CD8-positive, alpha-beta memory T cell (primary cell): Measurements from ENCODE around the gene MSANTD2. TPM values are rescaled to one million over a fixed set of nuclear protein-coding genes. Genes with fewer than 3 reads are reported as not detected.

Experiments
- CTCF ChIA-PET: fragments of 350-600 bp; sonication (Branson Sonifier 250); formaldehyde crosslinking; loops from one replicate; lab custom pipeline; 2021; ENCODE audit warnings: antibody characterized with exemption; lab: Charles Lee
- POLR2A ChIA-PET: fragments of 350-600 bp; sonication (Branson Sonifier 250); formaldehyde crosslinking; loops from one replicate; lab custom pipeline; 2021; ENCODE audit warnings: antibody characterized with exemption; lab: Charles Lee
- DNase-seq, 5 donors: peaks; one replicate each; pipeline versions ENCODE4 v3.0.0 to v3.0.0-alpha.2; 2020 to 2022; ENCODE audit warnings: mixed read lengths in 1 of 5
- H3K27ac ChIP-seq: one replicate; pipeline ENCODE4 v1.7.0; 2013; ENCODE audit warnings: low read depth, mild to moderate bottlenecking, low read length, moderate library complexity
- H3K27me3 ChIP-seq: 2 replicates; pipeline ENCODE4 v1.7.0; 2013; ENCODE audit warnings: low read length, mild to moderate bottlenecking; ENCODE audit not compliant: insufficient read depth, poor library complexity, severe bottlenecking
- H3K36me3 ChIP-seq: 2 replicates; pipeline ENCODE4 v1.7.0; 2013; ENCODE audit warnings: mild to moderate bottlenecking, low read length, moderate library complexity; ENCODE audit not compliant: insufficient read depth
- H3K4me1 ChIP-seq: 2 replicates; pipeline ENCODE4 v1.7.0; 2013; ENCODE audit warnings: mild to moderate bottlenecking, low read length, moderate library complexity; ENCODE audit not compliant: insufficient read depth
- H3K4me3 ChIP-seq: 2 replicates; pipeline ENCODE4 v1.7.0; 2013; ENCODE audit warnings: mild to moderate bottlenecking, low read length
- H3K9me3 ChIP-seq: 2 replicates; pipeline ENCODE4 v1.7.0; 2013; ENCODE audit warnings: mild to moderate bottlenecking, low read length
- H3K27ac Mint-ChIP-seq, 8 donors: one replicate each; pipeline ENCODE4 v1.8.0; 2020 to 2021; ENCODE audit warnings: mixed read lengths in 8 of 8, mild to moderate bottlenecking in 6 of 8, inconsistent platforms in 3 of 8, moderate library complexity in 3 of 8
- H3K27me3 Mint-ChIP-seq, 2 donors: one replicate each; pipeline ENCODE4 v1.8.0; 2020 to 2021; ENCODE audit warnings: mixed read lengths in 2 of 2, mild to moderate bottlenecking in 1 of 2, moderate library complexity in 1 of 2
- H3K36me3 Mint-ChIP-seq, 3 donors: one replicate each; pipeline ENCODE4 v1.8.0; 2020 to 2021; ENCODE audit warnings: mixed read lengths in 3 of 3, inconsistent platforms in 1 of 3, mild to moderate bottlenecking in 1 of 3
- H3K4me1 Mint-ChIP-seq, 3 donors: one replicate each; pipeline ENCODE4 v1.8.0; 2020 to 2021; ENCODE audit warnings: mixed read lengths in 3 of 3, inconsistent platforms in 1 of 3, mild to moderate bottlenecking in 1 of 3
- H3K4me3 Mint-ChIP-seq, 7 donors: one replicate each; pipeline ENCODE4 v1.8.0; 2020 to 2021; ENCODE audit warnings: mixed read lengths in 7 of 7, mild to moderate bottlenecking in 6 of 7, moderate library complexity in 4 of 7, inconsistent platforms in 2 of 7
- H3K9me3 Mint-ChIP-seq, 5 donors: one replicate each; pipeline ENCODE4 v1.8.0; 2020 to 2022; ENCODE audit warnings: mixed read lengths in 5 of 5, mild to moderate bottlenecking in 3 of 5, moderate library complexity in 2 of 5, inconsistent platforms in 1 of 5
- polyA plus RNA-seq: library from polyadenylated mRNA; unstranded; fragments of 300-500 nt; fragmentation: Illumina TruSeq; gene quantifications from one replicate; pipeline ENCODE4 v1.2.3, GENCODE V29; 2021
- total RNA-seq, 2 experiments: library from RNA; stranded (reverse); gene quantifications; one replicate each; pipeline ENCODE4 v1.2.3, GENCODE V29; 2021

Gene MSANTD2
- 10 to 100 TPM; 12.3 to 13.2 TPM for total RNA-seq
- 4.4 TPM for polyA plus RNA-seq

DNA sequence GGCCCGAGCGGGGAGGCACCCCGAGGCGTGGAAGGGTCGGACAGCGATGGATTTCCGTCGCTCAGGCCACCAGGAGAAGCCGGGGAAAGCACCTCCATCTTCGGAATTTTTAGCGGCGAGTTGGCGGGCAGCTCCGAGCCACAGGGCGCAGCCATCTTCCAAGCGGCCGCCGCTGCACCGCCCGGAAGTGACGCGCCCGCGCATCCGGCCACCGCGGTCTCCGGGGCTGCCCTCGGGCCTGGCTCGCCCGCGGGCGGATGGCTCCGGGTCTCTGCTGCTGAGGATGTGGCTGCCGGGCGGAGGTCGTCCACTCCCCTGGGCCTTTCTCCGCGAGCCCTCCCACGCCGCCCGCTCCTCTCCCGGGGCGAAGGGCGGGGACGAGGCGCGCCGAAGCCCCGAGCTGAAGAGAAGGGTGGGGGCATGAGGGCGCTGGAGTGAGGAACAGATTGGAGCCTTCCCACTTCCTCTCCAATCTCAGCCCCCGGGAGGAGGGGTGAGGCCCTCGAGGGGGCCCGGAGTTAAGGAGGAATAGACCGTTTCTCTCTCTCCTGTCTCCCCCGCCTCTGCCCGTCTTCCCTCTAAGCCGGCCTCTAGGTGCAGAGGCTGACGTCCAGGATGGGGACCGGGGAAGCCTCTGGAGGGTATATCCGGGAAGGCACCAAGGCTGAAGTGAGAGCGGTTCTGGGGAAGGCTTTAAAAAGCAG is at the start of gene MSANTD2:
TSS of gene MSANTD2 (minus strand) at position 181 of the 704 bp plus-strand sequence. CDS start at position 155, 26 bp downstream.
- Histone ChIP-seq H3K27me3 (no peaks in the 10 kb centered on the region), H3K27ac (peak within 1 kb of the TSS; percentile 94), H3K36me3 (no peaks in the 10 kb centered on the region), H3K9me3 (no peaks in the 10 kb centered on the region), H3K4me3 (peak within 1 kb of the TSS; percentile 95), H3K4me1 (peaks cover 29% of the 10 kb centered on the region)
- H3K4me3 Mint-ChIP-seq: peak within 1 kb of the TSS; percentile 91 to 97 (median 93)
- peaks cover 0 to 2% of the 10 kb centered on the region in 2 donors for H3K27me3 Mint-ChIP-seq
- H3K27ac Mint-ChIP-seq: peak within 1 kb of the TSS; percentile 90 to 100 (median 96)
- H3K4me1 Mint-ChIP-seq: peaks cover 25 to 43% (median 29%) of the 10 kb centered on the region in 3 donors
- CTCF ChIA-PET: interaction anchor here (1.3 to 4.5 kb wide), 9 partner anchors 13 to 131 kb away, joined by 3 to 40 read pairs (median 6); partner anchors contain the start of genes SIAE and SPA17
- POLR2A ChIA-PET: interaction anchor here (0.5 to 2.2 kb wide), 6 partner anchors 40 to 311 kb away, joined by 3 to 7 read pairs (median 4); partner anchors contain the start of genes TBRG1 and TMEM218
- H3K36me3 Mint-ChIP-seq: peaks cover 0 to 8% (median 1%) of the 10 kb centered on the region in 3 donors
- DNase-seq: peak; percentile 70 to 83 (median 80)
- no peaks in the 10 kb centered on the region for H3K9me3 Mint-ChIP-seq

DNA sequence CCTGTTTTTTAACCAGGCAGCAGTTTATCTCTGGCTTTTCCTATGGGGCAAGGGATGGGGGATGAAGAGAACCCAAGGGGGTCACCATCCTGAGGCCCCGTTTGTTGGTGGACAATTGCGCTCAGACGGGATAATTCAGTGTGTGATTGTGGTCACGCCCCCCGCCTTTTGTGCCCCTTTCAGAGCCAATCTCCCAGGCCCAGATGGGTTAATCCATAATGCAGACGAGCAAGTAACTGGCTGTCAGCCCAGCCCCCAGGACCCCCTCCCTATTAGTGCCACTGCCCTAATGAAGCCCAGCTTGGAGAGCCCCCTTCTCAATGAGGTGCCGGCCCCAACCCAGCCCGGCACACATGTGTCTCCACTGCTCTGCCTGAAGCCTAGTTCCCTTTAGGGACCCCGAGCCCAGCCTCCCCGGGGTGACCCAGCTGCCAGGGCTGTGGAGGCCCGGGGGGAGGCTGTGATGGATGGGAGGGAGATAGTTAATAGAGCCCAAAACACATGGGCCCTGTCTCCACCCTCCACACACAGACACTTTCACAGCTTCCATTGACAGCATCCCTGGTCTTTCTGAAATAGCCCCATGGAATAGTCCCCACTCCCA is 46.0 kb upstream of the MSANTD2 start:
- Histone ChIP-seq H3K4me3 (no peak overlapping the region), H3K36me3 (no peaks in the 10 kb centered on the region), H3K27me3 (peaks cover 69% of the 10 kb centered on the region), H3K27ac (no peak overlapping the region), H3K4me1 (no peaks in the 10 kb centered on the region), H3K9me3 (no peaks in the 10 kb centered on the region)
- ChIA-PET POLR2A (no interaction called here), CTCF (interaction anchor here (1.0 to 1.9 kb wide), 3 partner anchors 9 to 30 kb away, joined by 3 to 6 read pairs (median 5); no protein-coding TSS in a partner anchor)
- Mint-ChIP-seq H3K4me1 (peaks cover 0 to 6% (median 4%) of the 10 kb centered on the region in 3 donors), H3K4me3 (no peak overlapping the region), H3K27me3 (peaks cover 66 to 89% of the 10 kb centered on the region in 2 donors), H3K27ac (no peak overlapping the region), H3K9me3 (peaks cover 0 to 2% (median 0%) of the 10 kb centered on the region in 5 donors), H3K36me3 (no peaks in the 10 kb centered on the region)
- no peak for DNase-seq

DNA sequence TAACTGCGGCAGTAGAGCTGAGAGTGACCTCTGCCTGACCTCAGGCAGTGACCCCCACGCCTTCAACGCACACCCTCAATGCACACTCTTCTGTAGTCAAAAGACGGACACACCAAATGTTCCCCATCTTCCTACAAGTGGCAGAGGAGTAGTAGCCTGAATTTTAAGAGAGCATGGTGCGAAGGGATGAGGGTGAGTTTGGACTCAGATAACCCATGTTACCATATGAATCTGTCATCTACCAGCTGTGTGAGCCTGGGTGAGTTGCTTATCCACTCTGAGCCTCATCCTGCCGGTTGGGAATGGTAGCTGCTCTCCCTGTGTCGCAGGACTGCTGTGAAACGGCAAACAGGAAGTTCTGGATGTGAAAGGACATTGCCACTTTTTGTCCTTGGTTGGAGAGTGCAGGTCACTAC is 44.5 kb upstream of the MSANTD2 start:
- DNase-seq: no peak
- H3K9me3 ChIP-seq: no peaks in the 10 kb centered on the region
- no peaks in the 10 kb centered on the region for H3K4me1 ChIP-seq
- no peaks in the 10 kb centered on the region for H3K36me3 Mint-ChIP-seq
- ChIA-PET POLR2A (no interaction called here), CTCF (interaction anchor here (0.8 to 1.1 kb wide), 2 partner anchors 21 to 176 kb away, joined by 3 to 4 read pairs; no protein-coding TSS in a partner anchor)
- H3K27ac Mint-ChIP-seq: no peak overlapping the region
- H3K4me1 Mint-ChIP-seq: peaks cover 6 to 13% (median 9%) of the 10 kb centered on the region in 3 donors
- H3K27me3 Mint-ChIP-seq: peaks cover 71 to 92% of the 10 kb centered on the region in 2 donors
- H3K27me3 ChIP-seq: peaks cover 73% of the 10 kb centered on the region
- H3K36me3 ChIP-seq: no peaks in the 10 kb centered on the region
- H3K4me3 Mint-ChIP-seq: peak overlapping the region in 1 of 7 donors; percentile 7
- H3K27ac ChIP-seq: no peak overlapping the region
- H3K9me3 Mint-ChIP-seq: no peaks in the 10 kb centered on the region
- H3K4me3 ChIP-seq: no peak overlapping the region

DNA sequence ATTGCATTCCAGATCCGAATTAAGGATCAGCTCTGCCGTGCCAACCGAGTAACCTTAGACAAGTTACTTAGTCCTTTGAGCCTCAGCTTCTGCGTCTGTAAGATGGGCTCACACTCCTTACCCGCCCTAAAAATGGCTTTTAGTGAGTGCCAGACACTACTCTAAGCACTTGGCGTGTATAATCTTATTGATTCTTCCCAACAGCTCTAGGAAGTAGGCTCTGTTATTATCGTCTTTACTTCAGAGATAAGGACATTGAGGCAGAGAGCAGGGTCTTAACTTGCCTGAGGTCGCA is 43.4 kb upstream of the MSANTD2 start:
- H3K4me3 Mint-ChIP-seq: no peak overlapping the region
- POLR2A ChIA-PET: no interaction called here
- H3K27me3 Mint-ChIP-seq: peaks cover 68 to 89% of the 10 kb centered on the region in 2 donors
- Histone ChIP-seq H3K36me3 (no peaks in the 10 kb centered on the region), H3K27me3 (peaks cover 76% of the 10 kb centered on the region), H3K4me3 (no peak overlapping the region), H3K27ac (no peak overlapping the region), H3K4me1 (no peaks in the 10 kb centered on the region), H3K9me3 (no peaks in the 10 kb centered on the region)
- no peak overlapping the region for H3K27ac Mint-ChIP-seq
- no peaks in the 10 kb centered on the region for H3K36me3 Mint-ChIP-seq
- CTCF ChIA-PET: interaction anchor here (1.5 kb wide), 1 partner anchor 22 kb away, joined by 4 read pairs; no protein-coding TSS in a partner anchor
- peaks cover 6 to 16% (median 9%) of the 10 kb centered on the region in 3 donors for H3K4me1 Mint-ChIP-seq
- no peak for DNase-seq
- no peaks in the 10 kb centered on the region for H3K9me3 Mint-ChIP-seq

DNA sequence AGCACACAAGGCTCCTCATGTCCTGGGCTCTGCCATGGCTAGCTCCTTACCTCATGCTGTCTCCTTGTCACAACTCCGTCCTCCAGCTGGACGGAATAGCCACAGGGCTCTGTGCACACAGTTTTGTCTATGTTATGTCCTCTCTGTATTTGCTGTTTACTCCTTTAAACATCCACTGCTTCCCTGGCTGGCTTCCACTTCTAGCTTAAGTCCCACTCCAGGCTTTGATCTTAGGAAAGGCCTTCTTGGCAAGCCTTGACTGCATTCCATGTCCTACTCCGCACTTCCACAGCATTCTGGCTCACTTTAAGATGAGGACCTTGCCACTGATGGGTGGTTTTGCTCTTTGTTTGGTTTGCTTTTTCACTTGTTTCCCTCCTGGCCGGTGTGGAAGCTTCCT is 42.1 kb upstream of the MSANTD2 start:
- no peaks in the 10 kb centered on the region for H3K36me3 ChIP-seq
- Mint-ChIP-seq H3K27ac (no peak overlapping the region), H3K27me3 (peaks cover 71 to 87% of the 10 kb centered on the region in 2 donors), H3K4me1 (peaks cover 6 to 17% (median 9%) of the 10 kb centered on the region in 3 donors), H3K9me3 (no peaks in the 10 kb centered on the region), H3K4me3 (no peak overlapping the region), H3K36me3 (no peaks in the 10 kb centered on the region)
- DNase-seq: no peak
- H3K27ac ChIP-seq: no peak overlapping the region
- no peak overlapping the region for H3K4me3 ChIP-seq
- peaks cover 84% of the 10 kb centered on the region for H3K27me3 ChIP-seq
- no peaks in the 10 kb centered on the region for H3K9me3 ChIP-seq
- no peaks in the 10 kb centered on the region for H3K4me1 ChIP-seq
- POLR2A ChIA-PET: no interaction called here
- CTCF ChIA-PET: no interaction called here

DNA sequence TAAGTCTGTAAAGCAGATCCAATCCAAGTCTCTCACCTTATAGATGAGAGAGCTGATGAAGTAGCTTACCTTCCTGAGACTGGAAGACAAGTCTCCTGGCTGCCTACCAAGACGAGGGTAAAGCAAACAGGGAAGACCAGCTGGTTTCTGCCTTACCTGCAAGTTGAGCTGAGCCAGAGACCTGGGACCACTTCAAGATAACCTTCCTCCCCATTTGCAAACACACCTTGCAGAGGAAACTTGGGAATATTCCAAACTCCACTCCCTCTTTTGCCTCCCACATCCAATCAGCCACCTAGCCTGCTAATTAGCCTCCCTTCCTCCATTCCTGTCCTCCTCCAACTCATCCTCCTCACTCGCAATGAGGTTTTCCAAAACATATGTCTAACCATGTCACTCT is 41.6 kb upstream of the MSANTD2 start:
- Histone ChIP-seq H3K4me3 (no peak overlapping the region), H3K9me3 (no peaks in the 10 kb centered on the region), H3K4me1 (no peaks in the 10 kb centered on the region), H3K27ac (no peak overlapping the region), H3K27me3 (peaks cover 86% of the 10 kb centered on the region), H3K36me3 (no peaks in the 10 kb centered on the region)
- Mint-ChIP-seq H3K27me3 (peaks cover 70 to 87% of the 10 kb centered on the region in 2 donors), H3K4me3 (no peak overlapping the region), H3K27ac (no peak overlapping the region), H3K9me3 (no peaks in the 10 kb centered on the region), H3K4me1 (peaks cover 9 to 21% (median 13%) of the 10 kb centered on the region in 3 donors), H3K36me3 (no peaks in the 10 kb centered on the region)
- CTCF ChIA-PET: no interaction called here
- POLR2A ChIA-PET: no interaction called here
- no peak for DNase-seq

DNA sequence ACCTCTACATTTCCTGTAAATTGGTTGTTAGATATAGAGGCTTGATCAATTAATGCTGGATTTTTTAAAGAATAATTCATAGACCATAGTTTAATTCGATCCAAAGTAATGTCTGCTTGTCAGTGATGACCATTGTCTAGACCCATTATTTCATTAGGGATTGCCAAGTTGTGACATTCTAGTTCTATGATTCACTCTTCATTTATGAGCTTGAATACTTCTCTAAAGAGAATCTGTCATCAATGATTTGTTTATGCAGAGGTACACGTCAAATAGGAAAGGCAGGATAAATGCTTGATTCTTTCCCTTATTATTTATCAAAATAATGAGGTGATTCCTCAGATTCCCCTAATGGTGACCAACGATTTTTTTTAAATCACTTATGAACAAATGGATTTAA is 41.0 kb upstream of the MSANTD2 start:
- H3K27ac Mint-ChIP-seq: no peak overlapping the region
- no peaks in the 10 kb centered on the region for H3K9me3 Mint-ChIP-seq
- Histone ChIP-seq H3K27me3 (peaks cover 82% of the 10 kb centered on the region), H3K9me3 (no peaks in the 10 kb centered on the region), H3K36me3 (no peaks in the 10 kb centered on the region), H3K4me1 (no peaks in the 10 kb centered on the region), H3K27ac (no peak overlapping the region), H3K4me3 (no peak overlapping the region)
- H3K4me3 Mint-ChIP-seq: no peak overlapping the region
- peaks cover 13 to 25% (median 16%) of the 10 kb centered on the region in 3 donors for H3K4me1 Mint-ChIP-seq
- DNase-seq: no peak
- peaks cover 72 to 84% of the 10 kb centered on the region in 2 donors for H3K27me3 Mint-ChIP-seq
- no peaks in the 10 kb centered on the region for H3K36me3 Mint-ChIP-seq
- ChIA-PET POLR2A (no interaction called here), CTCF (interaction anchor here (2.0 to 10.4 kb wide), 2 partner anchors 40 to 170 kb away, joined by 4 to 105 read pairs; partner anchors contain the start of genes SIAE and SPA17)

DNA sequence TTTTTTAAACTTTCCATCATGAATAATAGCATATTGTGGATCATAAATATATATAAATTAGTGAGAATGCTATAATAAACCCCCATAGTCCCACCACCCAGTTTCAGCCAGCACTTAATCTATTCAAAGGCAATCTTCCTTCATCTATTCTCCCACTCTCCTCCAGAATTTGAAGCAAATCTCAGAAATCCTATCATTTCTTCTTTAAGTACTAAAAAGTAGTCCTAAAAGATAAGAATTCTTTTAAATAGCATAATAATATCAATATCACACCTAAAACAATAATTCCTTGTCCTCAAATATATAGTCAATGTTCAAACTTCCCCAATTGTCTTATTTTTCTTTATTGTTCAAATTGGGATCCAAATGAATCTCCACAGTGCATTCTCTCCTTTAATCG is 40.5 kb upstream of the MSANTD2 start:
- Histone ChIP-seq H3K27me3 (peaks cover 78% of the 10 kb centered on the region), H3K27ac (no peak overlapping the region), H3K4me3 (no peak overlapping the region), H3K36me3 (no peaks in the 10 kb centered on the region), H3K9me3 (no peaks in the 10 kb centered on the region), H3K4me1 (no peaks in the 10 kb centered on the region)
- Mint-ChIP-seq H3K27me3 (peaks cover 70 to 82% of the 10 kb centered on the region in 2 donors), H3K4me3 (no peak overlapping the region), H3K36me3 (no peaks in the 10 kb centered on the region), H3K27ac (no peak overlapping the region), H3K9me3 (no peaks in the 10 kb centered on the region), H3K4me1 (peaks cover 16 to 26% (median 17%) of the 10 kb centered on the region in 3 donors)
- ChIA-PET CTCF (interaction anchor here (1.1 to 10.4 kb wide), 3 partner anchors 39 to 169 kb away, joined by 3 to 105 read pairs (median 4); partner anchors contain the start of genes SIAE and SPA17), POLR2A (no interaction called here)
- no peak for DNase-seq
